ENCODE data around the gene TRAPPC4.
"Not testable (repeated sequence)": the region's sequence is repeated elsewhere in the genome, so short reads cannot be mapped to it uniquely, and the experiment has no call there.

TRAPPC4 gene

GRCh38 chr11:119033421-119033820, 14.9 kb downstream of the TRAPPC4 start:
- H3K36me3 ChIP-seq (ENCODE audit: insufficient read depth, low read length); H3K9me3 ChIP-seq (ENCODE audit: control insufficient read depth, insufficient read depth, low read length); H3K9ac ChIP-seq (ENCODE audit: low read depth, low read length); H3K4me1 ChIP-seq (ENCODE audit: insufficient read depth, low read length): not testable (repeated sequence)

GRCh38 chr11:119034813-119035212, 16.2 kb downstream of the TRAPPC4 start:
- Histone ChIP-seq H3K9ac (ENCODE audit: low read depth, low read length) (no peak overlapping the region), H3K4me1 (ENCODE audit: insufficient read depth, low read length) (peaks cover 7% of the 10 kb centered on the region; the same call in 1 of the 2 replicates), H3K36me3 (ENCODE audit: insufficient read depth, low read length) (no peaks in the 10 kb centered on the region), H3K9me3 (ENCODE audit: control insufficient read depth, insufficient read depth, low read length) (no peaks in the 10 kb centered on the region)

GRCh38 chr11:119038884-119039283, 20.3 kb downstream of the TRAPPC4 start:
- Histone ChIP-seq H3K9me3 (ENCODE audit: control insufficient read depth, insufficient read depth, low read length) (no peaks in the 10 kb centered on the region), H3K9ac (ENCODE audit: low read depth, low read length) (no peak overlapping the region), H3K4me1 (ENCODE audit: insufficient read depth, low read length) (peaks cover 10% of the 10 kb centered on the region), H3K36me3 (ENCODE audit: insufficient read depth, low read length) (no peaks in the 10 kb centered on the region)

- not testable (repeated sequence) for H3K9me3 ChIP-seq (ENCODE audit: control insufficient read depth, insufficient read depth, low read length); H3K9ac ChIP-seq (ENCODE audit: low read depth, low read length); H3K36me3 ChIP-seq (ENCODE audit: insufficient read depth, low read length)
- peaks cover 10% of the 10 kb centered on the region for H3K4me1 ChIP-seq (ENCODE audit: insufficient read depth, low read length)
Measured at GRCh38 chr11:119039471-119039870, 20.9 kb downstream of the TRAPPC4 start.

- Histone ChIP-seq H3K36me3 (ENCODE audit: insufficient read depth, low read length) (peaks cover 6% of the 10 kb centered on the region; the same call in 1 of the 2 replicates), H3K4me1 (ENCODE audit: insufficient read depth, low read length) (peaks cover 10% of the 10 kb centered on the region), H3K9me3 (ENCODE audit: control insufficient read depth, insufficient read depth, low read length) (no peaks in the 10 kb centered on the region), H3K9ac (ENCODE audit: low read depth, low read length) (no peak overlapping the region)
Measured at GRCh38 chr11:119041821-119042514, 23.4 kb downstream of the TRAPPC4 start.

GRCh38 chr11:119042927-119043326, 24.4 kb downstream of the TRAPPC4 start:
- Histone ChIP-seq H3K9me3 (ENCODE audit: control insufficient read depth, insufficient read depth, low read length) (no peaks in the 10 kb centered on the region), H3K4me1 (ENCODE audit: insufficient read depth, low read length) (peaks cover 10% of the 10 kb centered on the region), H3K36me3 (ENCODE audit: insufficient read depth, low read length) (peaks cover 11% of the 10 kb centered on the region), H3K9ac (ENCODE audit: low read depth, low read length) (no peak overlapping the region)

- Histone ChIP-seq H3K36me3 (ENCODE audit: insufficient read depth, low read length) (peaks cover 27% of the 10 kb centered on the region), H3K9me3 (ENCODE audit: control insufficient read depth, insufficient read depth, low read length) (no peaks in the 10 kb centered on the region), H3K9ac (ENCODE audit: low read depth, low read length) (no peak overlapping the region), H3K4me1 (ENCODE audit: insufficient read depth, low read length) (peaks cover 4% of the 10 kb centered on the region; the same call in 1 of the 2 replicates)
Measured at GRCh38 chr11:119044708-119045107, 26.1 kb downstream of the TRAPPC4 start.

- Histone ChIP-seq H3K9ac (ENCODE audit: low read depth, low read length) (no peak overlapping the region), H3K9me3 (ENCODE audit: control insufficient read depth, insufficient read depth, low read length) (no peaks in the 10 kb centered on the region), H3K4me1 (ENCODE audit: insufficient read depth, low read length) (no peaks in the 10 kb centered on the region; the same call in 1 of the 2 replicates), H3K36me3 (ENCODE audit: insufficient read depth, low read length) (peaks cover 40% of the 10 kb centered on the region)
Measured at GRCh38 chr11:119046489-119046888, 27.9 kb downstream of the TRAPPC4 start.

GRCh38 chr11:119047205-119047604, 28.6 kb downstream of the TRAPPC4 start:
- H3K4me1 ChIP-seq (ENCODE audit: insufficient read depth, low read length): no peaks in the 10 kb centered on the region
- peaks cover 40% of the 10 kb centered on the region for H3K36me3 ChIP-seq (ENCODE audit: insufficient read depth, low read length)
- no peak overlapping the region for H3K9ac ChIP-seq (ENCODE audit: low read depth, low read length)
- no peaks in the 10 kb centered on the region for H3K9me3 ChIP-seq (ENCODE audit: control insufficient read depth, insufficient read depth, low read length)

- Histone ChIP-seq H3K36me3 (ENCODE audit: insufficient read depth, low read length) (peaks cover 42% of the 10 kb centered on the region), H3K9ac (ENCODE audit: low read depth, low read length) (no peak overlapping the region), H3K9me3 (ENCODE audit: control insufficient read depth, insufficient read depth, low read length) (no peaks in the 10 kb centered on the region), H3K4me1 (ENCODE audit: insufficient read depth, low read length) (no peaks in the 10 kb centered on the region)
Measured at GRCh38 chr11:119048644-119049043, 30.1 kb downstream of the TRAPPC4 start.

GRCh38 chr11:119049081-119049480, 30.5 kb downstream of the TRAPPC4 start:
- Histone ChIP-seq H3K36me3 (ENCODE audit: insufficient read depth, low read length) (peaks cover 47% of the 10 kb centered on the region), H3K9ac (ENCODE audit: low read depth, low read length) (no peak overlapping the region), H3K4me1 (ENCODE audit: insufficient read depth, low read length) (no peaks in the 10 kb centered on the region), H3K9me3 (ENCODE audit: control insufficient read depth, insufficient read depth, low read length) (no peaks in the 10 kb centered on the region)

GRCh38 chr11:119051440-119052162, 33.0 kb downstream of the TRAPPC4 start:
- Histone ChIP-seq H3K36me3 (ENCODE audit: insufficient read depth, low read length) (peaks cover 52% of the 10 kb centered on the region), H3K9ac (ENCODE audit: low read depth, low read length) (no peak overlapping the region), H3K4me1 (ENCODE audit: insufficient read depth, low read length) (peaks cover 4% of the 10 kb centered on the region; the same call in 1 of the 2 replicates), H3K9me3 (ENCODE audit: control insufficient read depth, insufficient read depth, low read length) (no peaks in the 10 kb centered on the region)

- no peaks in the 10 kb centered on the region for H3K9me3 ChIP-seq (ENCODE audit: control insufficient read depth, insufficient read depth, low read length)
- H3K4me1 ChIP-seq (ENCODE audit: insufficient read depth, low read length): peaks cover 4% of the 10 kb centered on the region; the same call in 1 of the 2 replicates
- peaks cover 50% of the 10 kb centered on the region for H3K36me3 ChIP-seq (ENCODE audit: insufficient read depth, low read length)
Measured at GRCh38 chr11:119052163-119052814, 33.7 kb downstream of the TRAPPC4 start.

GRCh38 chr11:119054418-119054817, 35.9 kb downstream of the TRAPPC4 start:
- peaks cover 32% of the 10 kb centered on the region for H3K36me3 ChIP-seq (ENCODE audit: insufficient read depth, low read length)
- no peaks in the 10 kb centered on the region for H3K9me3 ChIP-seq (ENCODE audit: control insufficient read depth, insufficient read depth, low read length)
- peaks cover 4% of the 10 kb centered on the region; the same call in 1 of the 2 replicates for H3K4me1 ChIP-seq (ENCODE audit: insufficient read depth, low read length)
- no peak overlapping the region for H3K9ac ChIP-seq (ENCODE audit: low read depth, low read length)

More at GRCh38 chr11:119052163-119052814, 33.7 kb downstream of the TRAPPC4 start:
- no peak overlapping the region for H3K9ac ChIP-seq (ENCODE audit: low read depth, low read length)

All from ES-I3 (cell line).